Right lobe of liver (tissue), 4 donors: ENCODE results near the gene PDGFD.

ENCODE experiments used
- CTCF ChIP-seq, 4 donors: fragments of 200-600 bp in 3 of 4; fragments of 450-650 bp in 1 of 4; IDR thresholded peaks; one replicate each; pipeline versions ENCODE4 v1.5.1 to v1.8.0; 2016 to 2022; ENCODE audit warnings: antibody characterized with exemption in 4 of 4, mild to moderate bottlenecking in 2 of 4
- POLR2A ChIP-seq: fragments of 450-650 bp; IDR thresholded peaks from one replicate; pipeline ENCODE4 v1.6.1; 2017; ENCODE audit warnings: antibody characterized with exemption, mild to moderate bottlenecking
- donor health status: DM: no; HTN: no; CAD: no.
- donor health status: DM: no; HTN: no; CAD: no.
- donor health status: DM: no; HTN: yes; CAD: no.

DNA sequence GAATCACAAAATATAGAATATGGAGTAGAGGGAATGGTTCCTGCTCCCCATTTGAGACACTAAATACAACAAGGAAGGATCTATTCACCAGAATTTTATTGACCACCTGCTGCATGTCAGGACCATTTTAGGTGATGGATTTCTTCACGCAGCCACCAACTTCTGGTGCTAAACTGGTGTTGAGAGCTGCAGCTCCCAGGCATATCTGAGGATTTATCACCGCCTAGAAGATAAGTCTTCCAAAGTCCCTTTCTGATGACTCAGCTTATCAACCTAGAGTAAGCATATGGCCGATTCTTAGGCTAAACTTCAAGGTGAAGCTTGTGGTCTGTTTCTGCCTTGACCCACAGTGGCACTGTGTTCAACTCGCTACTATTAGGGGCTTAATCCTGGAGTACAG, 120.8 kb downstream of the PDGFD start:
- TF ChIP-seq CTCF (IDR thresholded peaks at IDR 0.05) (no peak), POLR2A (no peak)
